H1 (cell line): ENCODE data around the gene NADSYN1. TPM values are rescaled to one million over a fixed set of nuclear protein-coding genes. Genes with fewer than 3 reads are reported as not detected.
A peak's percentile ranks its signal among the peaks of the same experiment; 100 is the strongest.

Experiments used
- CTCF ChIA-PET: fragments of 300-600 bp; sonication (Branson Sonifier 250); formaldehyde crosslinking; loops from one replicate; lab custom pipeline; 2021; ENCODE audit not compliant: partially characterized antibody; lab: Charles Lee
- POLR2A ChIA-PET: fragments of 300-600 bp; sonication (Branson Sonifier 250); formaldehyde crosslinking; loops from one replicate; lab custom pipeline; 2021; ENCODE audit warnings: inconsistent platforms; ENCODE audit not compliant: partially characterized antibody; lab: Charles Lee
- DNase-seq, 2 experiments: peaks; one replicate each; pipeline versions ENCODE4 v3.0.0 to v3.0.0-alpha.2; 2010 to 2022; ENCODE audit warnings: low spot score in 2 of 2, low read depth in 1 of 2, mixed read lengths in 1 of 2
- FAIRE-seq: peaks from 2 replicates; lab custom pipeline; 2011; peaks lifted over from hg19 to GRCh38; lab: Jason Lieb, UNC
- H2AFZ ChIP-seq: 2 replicates; pipeline ENCODE4 v1.8.1; 2012; ENCODE audit warnings: low read length, inconsistent platforms
- H2AK5ac ChIP-seq: 2 replicates; pipeline ENCODE4 v1.6.1; 2013; ENCODE audit warnings: low read depth, low read length
- H2BK120ac ChIP-seq: replicated peaks from 2 replicates; pipeline ENCODE3; 2013; ENCODE audit warnings: low read depth, low read length, inconsistent platforms
- H2BK12ac ChIP-seq: 2 replicates; pipeline ENCODE4 v1.6.1; 2013; ENCODE audit warnings: low read depth, low read length
- H2BK15ac ChIP-seq: 2 replicates; pipeline ENCODE4 v1.6.1; 2013; ENCODE audit warnings: low read length
- H2BK20ac ChIP-seq: 2 replicates; pipeline ENCODE4 v1.6.1; 2013; ENCODE audit warnings: low read length
- H2BK5ac ChIP-seq: 2 replicates; pipeline ENCODE4 v1.6.1; 2013; ENCODE audit warnings: low read depth, low read length
- H3K14ac ChIP-seq: 2 replicates; pipeline ENCODE4 v1.6.1; 2013; ENCODE audit warnings: inconsistent platforms; ENCODE audit not compliant: insufficient read length
- H3K18ac ChIP-seq: 2 replicates; pipeline ENCODE4 v1.6.1; 2013; ENCODE audit warnings: low read length; ENCODE audit errors: extremely low read depth
- H3K23ac ChIP-seq: 2 replicates; pipeline ENCODE4 v1.6.1; 2013; ENCODE audit warnings: inconsistent platforms; ENCODE audit not compliant: insufficient read length
- H3K23me2 ChIP-seq: 2 replicates; pipeline ENCODE4 v1.6.1; 2013; ENCODE audit warnings: low read depth, low read length
- H3K27ac ChIP-seq: 2 replicates; pipeline ENCODE4 v1.6.1; 2011; ENCODE audit warnings: low read depth, low read length, inconsistent platforms
- H3K27me3 ChIP-seq, 4 experiments: replicated peaks in 1 of 4; 1 replicate in 1 of 4; 2 replicates in 3 of 4; pipeline versions ENCODE4 v1.6.1 to v1.8.1; 2011 to 2013; ENCODE audit warnings: low read length in 3 of 4, mild to moderate bottlenecking in 3 of 4, inconsistent platforms in 2 of 4, mixed read lengths in 2 of 4, moderate library complexity in 1 of 4; ENCODE audit not compliant: control insufficient read depth in 3 of 4, insufficient read depth in 3 of 4; ENCODE audit errors: extremely low read depth in 1 of 4
- H3K36me3 ChIP-seq, 4 experiments: 2 replicates each; pipeline versions ENCODE4 v1.6.1 to v1.8.1; 2011 to 2013; ENCODE audit warnings: mild to moderate bottlenecking in 4 of 4, low read length in 3 of 4, moderate library complexity in 2 of 4, control low read depth in 1 of 4, inconsistent platforms in 1 of 4; ENCODE audit not compliant: insufficient read depth in 4 of 4, control insufficient read depth in 2 of 4
- H3K4ac ChIP-seq: replicated peaks from 2 replicates; pipeline ENCODE3; 2013; ENCODE audit warnings: low read length, low read depth, mixed read lengths, inconsistent platforms; ENCODE audit not compliant: insufficient read length
- H3K4me1 ChIP-seq, 4 experiments: replicated peaks in 1 of 4; 1 replicate in 1 of 4; 2 replicates in 3 of 4; pipeline versions ENCODE4 v1.6.1 to v1.8.1; 2011 to 2013; ENCODE audit warnings: low read length in 3 of 4, inconsistent platforms in 2 of 4, mixed read lengths in 1 of 4; ENCODE audit not compliant: insufficient read depth in 4 of 4, control insufficient read depth in 3 of 4
- H3K4me2 ChIP-seq, 2 experiments: 2 replicates each; pipeline versions ENCODE4 v1.6.1 to v1.8.1; 2011 to 2013; ENCODE audit warnings: low read depth in 2 of 2, low read length in 2 of 2, control low read depth in 1 of 2, inconsistent platforms in 1 of 2, mild to moderate bottlenecking in 1 of 2; ENCODE audit not compliant: insufficient read depth in 1 of 2
- H3K4me3 ChIP-seq, 4 experiments: fragments of 200-600, 300-600 bp in 1 of 4; sonication (generic), shearing (Covaris generic), sonication (Bioruptor Twin) in 1 of 4; 2 replicates each; pipeline versions ENCODE4 v1.5.1 to v1.8.1; 2011 to 2016; ENCODE audit warnings: low read length in 4 of 4, low read depth in 3 of 4, control low read depth in 2 of 4, inconsistent platforms in 2 of 4, mild to moderate bottlenecking in 2 of 4, mixed read lengths in 1 of 4, moderate library complexity in 1 of 4; ENCODE audit not compliant: insufficient read depth in 2 of 4; ENCODE audit errors: extremely low read depth in 1 of 4
- H3K56ac ChIP-seq: replicated peaks from 2 replicates; pipeline ENCODE3; 2013; ENCODE audit warnings: low read depth, mild to moderate bottlenecking, mixed read lengths, low read length, inconsistent platforms; ENCODE audit not compliant: insufficient read length
- H3K79me1 ChIP-seq: 2 replicates; pipeline ENCODE4 v1.6.1; 2013; ENCODE audit warnings: low read depth, low read length, control low read depth
- H3K79me2 ChIP-seq, 2 experiments: 2 replicates each; pipeline versions ENCODE4 v1.6.1 to v1.8.1; 2012 to 2013; ENCODE audit warnings: low read length in 2 of 2, mild to moderate bottlenecking in 2 of 2, inconsistent platforms in 1 of 2; ENCODE audit not compliant: insufficient read depth in 2 of 2, control insufficient read depth in 1 of 2
- H3K9ac ChIP-seq, 4 experiments: replicated peaks in 1 of 4; 1 replicate in 1 of 4; 2 replicates in 3 of 4; pipeline versions ENCODE4 v1.6.1 to v1.8.1; 2011 to 2013; ENCODE audit warnings: low read depth in 3 of 4, low read length in 3 of 4, control low read depth in 2 of 4, mild to moderate bottlenecking in 2 of 4, moderate library complexity in 2 of 4, inconsistent platforms in 1 of 4; ENCODE audit errors: extremely low read depth in 1 of 4
- H3K9me3 ChIP-seq, 2 experiments: 2 replicates each; pipeline versions ENCODE4 v1.6.1 to v1.8.1; 2012 to 2013; ENCODE audit warnings: mild to moderate bottlenecking in 2 of 2, moderate library complexity in 2 of 2, control low read depth in 1 of 2, inconsistent platforms in 1 of 2, low read depth in 1 of 2, low read length in 1 of 2, mixed read lengths in 1 of 2; ENCODE audit not compliant: insufficient read depth in 2 of 2
- H4K20me1 ChIP-seq, 2 experiments: replicated peaks in 1 of 2; 2 replicates each; pipeline versions ENCODE3 to v1.8.1; 2011 to 2013; ENCODE audit warnings: inconsistent platforms in 2 of 2, low read length in 2 of 2, mild to moderate bottlenecking in 1 of 2; ENCODE audit not compliant: insufficient read depth in 2 of 2, control insufficient read depth in 1 of 2
- H4K5ac ChIP-seq: 2 replicates; pipeline ENCODE4 v1.6.1; 2013; ENCODE audit warnings: low read length, low read depth, mixed read lengths, inconsistent platforms; ENCODE audit not compliant: insufficient read length
- H4K8ac ChIP-seq: 2 replicates; pipeline ENCODE4 v1.8.0; 2013; ENCODE audit warnings: mild to moderate bottlenecking, moderate library complexity, low read length, inconsistent platforms; ENCODE audit not compliant: insufficient read depth; ENCODE audit errors: extremely low read depth
- H4K91ac ChIP-seq: replicated peaks from 2 replicates; pipeline ENCODE3; 2013; ENCODE audit warnings: low read length, mixed read lengths, inconsistent platforms; ENCODE audit not compliant: insufficient read length
- BRCA1 ChIP-seq: IDR thresholded peaks from 2 replicates; pipeline ENCODE4 v1.6.1; 2012; ENCODE audit warnings: low read depth, low read length, improper control_type of control experiment
- CHD2 ChIP-seq: IDR thresholded peaks from 2 replicates; pipeline ENCODE4 v1.6.1; 2012; ENCODE audit warnings: low read length, improper control_type of control experiment
- EGR1 ChIP-seq: IDR thresholded peaks from 2 replicates; pipeline ENCODE4 v1.6.1; 2011; ENCODE audit warnings: low read depth, low read length, borderline replicate concordance
- FOSL1 ChIP-seq: IDR thresholded peaks from 2 replicates; pipeline ENCODE4 v1.6.1; 2011; ENCODE audit warnings: mild to moderate bottlenecking, low read depth, low read length, moderate library complexity; ENCODE audit not compliant: insufficient read depth
- GABPA ChIP-seq: IDR thresholded peaks from 2 replicates; pipeline ENCODE4 v1.6.1; 2011; ENCODE audit warnings: mild to moderate bottlenecking, low read length, moderate library complexity, borderline replicate concordance; ENCODE audit not compliant: insufficient read depth
- MAX ChIP-seq: IDR thresholded peaks from 2 replicates; pipeline ENCODE4 v1.6.1; 2012; ENCODE audit warnings: inconsistent platforms
- PHF8 ChIP-seq: fragments of 200-600 bp; sonication (generic); conservative IDR thresholded peaks from 2 replicates; pipeline ENCODE4 v1.7.1; 2012; ENCODE audit warnings: low read depth, mild to moderate bottlenecking, inconsistent platforms, low read length, moderate library complexity
- SP4 ChIP-seq: IDR thresholded peaks from 2 replicates; pipeline ENCODE4 v1.6.1; 2012; ENCODE audit warnings: low read length, inconsistent platforms
- TAF7 ChIP-seq: optimal IDR thresholded peaks from 2 replicates; pipeline ENCODE3; 2011; ENCODE audit warnings: low read depth, mild to moderate bottlenecking, inconsistent platforms, low read length, moderate library complexity, borderline replicate concordance
- TCF12 ChIP-seq: IDR thresholded peaks from 2 replicates; pipeline ENCODE4 v1.6.1; 2011; ENCODE audit warnings: low read depth, mild to moderate bottlenecking, low read length
- TEAD4 ChIP-seq: IDR thresholded peaks from 2 replicates; pipeline ENCODE4 v1.6.1; 2012; ENCODE audit warnings: low read depth, low read length, inconsistent platforms, mixed read lengths
- YY1 ChIP-seq: IDR thresholded peaks from 2 replicates; pipeline ENCODE4 v1.6.1; 2011; ENCODE audit warnings: low read depth, mild to moderate bottlenecking, low read length
- WGBS, 2 experiments: shearing (Covaris generic) in 1 of 2; methylation state at CpG; one replicate each; pipeline versions ENCODE4 v1.1.6 to v1.1.7; 2013 to 2015; ENCODE audit warnings: low lambda C conversion rate in 2 of 2, mixed read lengths in 2 of 2, inconsistent platforms in 1 of 2, low coverage in 1 of 2, missing lambda C conversion rate in 1 of 2; ENCODE audit not compliant: insufficient replicate concordance in 2 of 2, insufficient coverage in 1 of 2, insufficient read length in 1 of 2; ENCODE audit errors: extremely low coverage in 1 of 2, missing lambda C conversion rate in 1 of 2; 5-methylcytosine and 5-hydroxymethylcytosine counted together
- polyA plus RNA-seq, 7 experiments: library from polyadenylated mRNA; depleted of rRNA in 3 of 7; stranded (reverse) in 5 of 7; unstranded in 2 of 7; fragments of >200 nt in 5 of 7; fragments of 200-250 nt in 2 of 7; gene quantifications; 1 replicate in 5 of 7; 2 replicates in 1 of 7; 4 replicates in 1 of 7; pipeline versions ENCODE4 v1.2.1 to v1.2.3, GENCODE V29; 2011 to 2013; ENCODE audit warnings: missing spikeins in 2 of 7, mixed read lengths in 2 of 7
- total RNA-seq: library from RNA; stranded (reverse); fragmentation: NEBNext Ultra II Directional; extraction: Animal tissue kit (Norgen Biotek cat#: 25700); gene quantifications from 2 replicates; pipeline ENCODE4 v1.2.1, GENCODE V29; 2021

The NADSYN1 gene
- total and polyA plus RNA-seq, 2 of the 8 experiments (the other 6 are each of a cell fraction or from before 2014, with no cell fraction given) = 38.3 to 38.6 TPM

GRCh38 chr11:71481101-71481960 lies 28.3 kb downstream of the NADSYN1 start:
- Histone ChIP-seq H4K20me1 (peaks cover 10 to 18% of the 10 kb centered on the region in 2 experiments), H3K4ac (no peak overlapping the region), H2BK20ac (no peak overlapping the region), H3K79me1 (no peaks in the 10 kb centered on the region), H3K4me2 (no peak overlapping the region), H3K36me3 (peaks cover 8 to 29% (median 25%) of the 10 kb centered on the region in 4 experiments; a peak in 7 of 8 replicates), H3K27ac (no peak overlapping the region), H3K14ac (no peak overlapping the region), H3K9me3 (no peaks in the 10 kb centered on the region), H2AFZ (no peak overlapping the region), H2BK15ac (no peak overlapping the region), H3K23me2 (peaks cover 2% of the 10 kb centered on the region; the same call in 1 of the 2 replicates), H4K5ac (no peak overlapping the region), H3K23ac (no peak overlapping the region), H3K27me3 (no peaks in the 10 kb centered on the region), H3K56ac (no peak overlapping the region), H4K8ac (peak overlapping the region; percentile 5; the same call in 1 of the 2 replicates), H4K91ac (no peak overlapping the region), H3K9ac (no peak overlapping the region), H3K4me3 (no peak overlapping the region), H3K79me2 (no peaks in the 10 kb centered on the region), H2BK120ac (no peak overlapping the region), H2AK5ac (no peak overlapping the region), H3K4me1 (peaks cover 0 to 9% (median 4%) of the 10 kb centered on the region in 4 experiments; a peak in 6 of 7 replicates), H2BK12ac (no peak overlapping the region), H3K18ac (no peak overlapping the region), H2BK5ac (no peak overlapping the region)
- WGBS, 2 experiments = 89% methylated on average over 24 of the region's 24 CpGs; no CpG with 5 or more reads in 1 of the 2 experiments
- TF ChIP-seq CHD2 (no peak), PHF8 (no peak), FOSL1 (no peak), EGR1 (no peak), TAF7 (no peak), BRCA1 (no peak), GABPA (no peak), YY1 (no peak), MAX (no peak), TCF12 (no peak), SP4 (no peak), TEAD4 (no peak)
- ChIA-PET CTCF (no interaction called here), POLR2A (no interaction called here)
- no peak for DNase-seq
- FAIRE-seq = no peak
